H9 (cell line): ENCODE measurements around the gene DEFB126. TPM values are rescaled to one million over a fixed set of nuclear protein-coding genes. Genes with fewer than 3 reads are reported as not detected.

Experiments
- DNase-seq: peaks from one replicate; pipeline ENCODE4 v3.0.0-alpha.2; 2017
- H2AFZ ChIP-seq: one replicate; pipeline ENCODE4 v1.6.1; 2013; ENCODE audit warnings: mild to moderate bottlenecking, low read length, control low read depth, moderate library complexity
- H2AK5ac ChIP-seq: 2 replicates; pipeline ENCODE4 v1.6.1; 2013; ENCODE audit warnings: low read length, control low read depth, mixed read lengths; ENCODE audit not compliant: insufficient read length
- H2BK120ac ChIP-seq: one replicate; pipeline ENCODE4 v1.6.1; 2013; ENCODE audit warnings: low read depth, mild to moderate bottlenecking, low read length, control low read depth, inconsistent platforms; ENCODE audit not compliant: poor library complexity, severe bottlenecking
- H2BK12ac ChIP-seq: 2 replicates; pipeline ENCODE4 v1.6.1; 2013; ENCODE audit warnings: low read length, control low read depth, mixed read lengths, low read depth; ENCODE audit not compliant: insufficient read length
- H2BK15ac ChIP-seq: 2 replicates; pipeline ENCODE4 v1.6.1; 2013; ENCODE audit warnings: low read depth, low read length, control low read depth
- H2BK20ac ChIP-seq: one replicate; pipeline ENCODE4 v1.6.1; 2013; ENCODE audit warnings: low read depth, mild to moderate bottlenecking, low read length, control low read depth, inconsistent platforms; ENCODE audit not compliant: poor library complexity, severe bottlenecking
- H2BK5ac ChIP-seq: 2 replicates; pipeline ENCODE4 v1.6.1; 2013; ENCODE audit warnings: low read length, control low read depth, mixed read lengths; ENCODE audit not compliant: insufficient read length
- H3K14ac ChIP-seq: 2 replicates; pipeline ENCODE4 v1.6.1; 2013; ENCODE audit warnings: low read length, control low read depth; ENCODE audit not compliant: insufficient read depth
- H3K18ac ChIP-seq: 2 replicates; pipeline ENCODE4 v1.6.1; 2013; ENCODE audit warnings: low read depth, mild to moderate bottlenecking, mixed read lengths, low read length, control low read depth; ENCODE audit not compliant: insufficient read length
- H3K23ac ChIP-seq: 2 replicates; pipeline ENCODE4 v1.6.1; 2013; ENCODE audit warnings: low read length, control low read depth, mixed read lengths, low read depth; ENCODE audit not compliant: insufficient read length
- H3K23me2 ChIP-seq: 2 replicates; pipeline ENCODE4 v1.6.1; 2013; ENCODE audit warnings: low read depth, mild to moderate bottlenecking, mixed read lengths, low read length, control low read depth; ENCODE audit not compliant: insufficient read length, poor library complexity, severe bottlenecking
- H3K27ac ChIP-seq: 2 replicates; pipeline ENCODE4 v1.5.1; 2013; ENCODE audit warnings: low read length, control low read depth, mixed read lengths, low read depth; ENCODE audit not compliant: insufficient read length
- H3K27me3 ChIP-seq: 2 replicates; pipeline ENCODE4 v1.6.1; 2013; ENCODE audit warnings: low read length, control low read depth, inconsistent platforms; ENCODE audit not compliant: insufficient read depth
- H3K4ac ChIP-seq: 2 replicates; pipeline ENCODE4 v1.6.1; 2013; ENCODE audit warnings: low read depth, mild to moderate bottlenecking, control low read depth, inconsistent platforms, low read length, moderate library complexity
- H3K4me1 ChIP-seq: 2 replicates; pipeline ENCODE4 v1.6.1; 2013; ENCODE audit warnings: low read length, control low read depth, inconsistent platforms; ENCODE audit not compliant: insufficient read depth
- H3K4me2 ChIP-seq: 2 replicates; pipeline ENCODE4 v1.6.1; 2013; ENCODE audit warnings: low read length, control low read depth, mixed read lengths; ENCODE audit not compliant: insufficient read length, insufficient read depth
- H3K56ac ChIP-seq: 2 replicates; pipeline ENCODE4 v1.6.1; 2013; ENCODE audit warnings: low read depth, mild to moderate bottlenecking, mixed read lengths, low read length, control low read depth; ENCODE audit not compliant: insufficient read length
- H3K79me1 ChIP-seq: 2 replicates; pipeline ENCODE4 v1.6.1; 2013; ENCODE audit warnings: low read depth, mild to moderate bottlenecking, moderate library complexity, low read length, control low read depth, inconsistent platforms; ENCODE audit not compliant: insufficient read depth, poor library complexity, severe bottlenecking
- H3K79me2 ChIP-seq: 2 replicates; pipeline ENCODE4 v1.6.1; 2013; ENCODE audit warnings: low read length, control low read depth, inconsistent platforms; ENCODE audit not compliant: insufficient read depth
- H3K9ac ChIP-seq: 2 replicates; pipeline ENCODE4 v1.6.1; 2013; ENCODE audit warnings: low read length, control low read depth, mixed read lengths; ENCODE audit not compliant: insufficient read length; ENCODE audit errors: extremely low read depth
- H3K9me3 ChIP-seq: one replicate; pipeline ENCODE4 v1.6.1; 2013; ENCODE audit warnings: low read depth, low read length, inconsistent platforms; ENCODE audit not compliant: control insufficient read depth
- H3T11ph ChIP-seq: one replicate; pipeline ENCODE4 v1.6.1; 2013; ENCODE audit warnings: mild to moderate bottlenecking, low read length, control low read depth, inconsistent platforms
- H4K20me1 ChIP-seq: one replicate; pipeline ENCODE4 v1.6.1; 2013; ENCODE audit not compliant: control insufficient read depth, insufficient read length, insufficient read depth
- H4K5ac ChIP-seq: 2 replicates; pipeline ENCODE4 v1.6.1; 2013; ENCODE audit warnings: low read depth, mild to moderate bottlenecking, mixed read lengths, low read length, control low read depth; ENCODE audit not compliant: insufficient read length
- H4K8ac ChIP-seq: replicated peaks from 2 replicates; pipeline ENCODE4 v1.6.1; 2013; ENCODE audit warnings: low read length, control low read depth, mixed read lengths, low read depth; ENCODE audit not compliant: insufficient read length
- H4K91ac ChIP-seq: 2 replicates; pipeline ENCODE4 v1.6.1; 2013; ENCODE audit warnings: low read depth, mild to moderate bottlenecking, moderate library complexity, mixed read lengths, low read length, control low read depth; ENCODE audit not compliant: insufficient read length
- H3K27ac Mint-ChIP-seq, 3 experiments: 2 replicates in 2 of 3; 3 replicates in 1 of 3; pipeline ENCODE4 v1.8.0; 2020 to 2021; ENCODE audit warnings: mixed read lengths in 3 of 3, mild to moderate bottlenecking in 1 of 3, moderate library complexity in 1 of 3
- H3K27me3 Mint-ChIP-seq: 2 replicates; pipeline ENCODE4 v1.8.0; 2021; ENCODE audit warnings: low read depth, mild to moderate bottlenecking, moderate library complexity, mixed read lengths
- H3K36me3 Mint-ChIP-seq, 3 experiments: 2 replicates in 2 of 3; 3 replicates in 1 of 3; pipeline ENCODE4 v1.8.0; 2020 to 2021; ENCODE audit warnings: low read depth in 3 of 3, mixed read lengths in 3 of 3; ENCODE audit not compliant: insufficient read depth in 1 of 3
- H3K4me1 Mint-ChIP-seq, 2 experiments: 2 replicates each; pipeline ENCODE4 v1.8.0; 2020; ENCODE audit warnings: mixed read lengths in 2 of 2
- H3K4me3 Mint-ChIP-seq, 2 experiments: 2 replicates in 1 of 2; 3 replicates in 1 of 2; pipeline ENCODE4 v1.8.0; 2020 to 2021; ENCODE audit warnings: mild to moderate bottlenecking in 2 of 2, mixed read lengths in 2 of 2, moderate library complexity in 1 of 2
- H3K9me3 Mint-ChIP-seq, 2 experiments: 2 replicates in 1 of 2; 3 replicates in 1 of 2; pipeline ENCODE4 v1.8.0; 2020; ENCODE audit warnings: mild to moderate bottlenecking in 2 of 2, mixed read lengths in 2 of 2, moderate library complexity in 1 of 2
- CTCF ChIP-seq: fragments of 200-600 bp; sonication (generic); conservative IDR thresholded peaks from 3 replicates; pipeline ENCODE4 v1.8.0; 2021; ENCODE audit warnings: antibody characterized with exemption, mild to moderate bottlenecking
- WGBS: extraction: QIAGEN DNeasy Blood & Tissue Kit; methylation state at CpG from one replicate; pipeline ENCODE4 v1.1.7; 2013; ENCODE audit warnings: missing lambda C conversion rate, low lambda C conversion rate, mixed read lengths; ENCODE audit not compliant: insufficient read length; ENCODE audit errors: extremely low coverage; 5-methylcytosine and 5-hydroxymethylcytosine counted together
- long read RNA-seq: library from polyadenylated mRNA; unstranded; transcript quantifications from one replicate; pipeline ENCODE4 v2.0.0, GENCODE V29; 2020
- total RNA-seq: library from RNA; stranded (reverse); gene quantifications from 2 replicates; pipeline ENCODE4 v1.2.1, GENCODE V29; 2021

DEFB126 gene
- total RNA-seq: not detected in 2 replicates
- long read RNA-seq: 0 reads

- Histone ChIP-seq H2BK120ac (no peak within 1 kb of the TSS), H3K9me3 (peaks cover 31% of the 10 kb centered on the region), H3K18ac (no peak within 1 kb of the TSS), H2BK12ac (no peak within 1 kb of the TSS), H3K79me2 (no peaks in the 10 kb centered on the region), H3K27ac (no peak within 1 kb of the TSS), H3K4ac (no peak within 1 kb of the TSS), H3K27me3 (no peaks in the 10 kb centered on the region), H3K56ac (no peak within 1 kb of the TSS), H3T11ph (no peak within 1 kb of the TSS), H4K91ac (no peak within 1 kb of the TSS), H3K4me1 (no peaks in the 10 kb centered on the region), H2BK20ac (no peak within 1 kb of the TSS), H3K23ac (no peak within 1 kb of the TSS), H2BK5ac (no peak within 1 kb of the TSS), H2BK15ac (no peak within 1 kb of the TSS), H3K23me2 (no peaks in the 10 kb centered on the region), H4K20me1 (no peaks in the 10 kb centered on the region), H3K14ac (no peak within 1 kb of the TSS), H3K79me1 (no peaks in the 10 kb centered on the region), H4K8ac (no peak within 1 kb of the TSS), H2AK5ac (no peak within 1 kb of the TSS), H4K5ac (no peak within 1 kb of the TSS), H3K4me2 (no peak within 1 kb of the TSS), H3K9ac (no peak within 1 kb of the TSS), H2AFZ (no peak within 1 kb of the TSS)
- peaks cover under 1 to 80% of the 10 kb centered on the region in 2 experiments; a peak in 4 of 5 replicates for H3K9me3 Mint-ChIP-seq
- H3K27ac Mint-ChIP-seq: no peak within 1 kb of the TSS
- peaks cover 35% of the 10 kb centered on the region for H3K27me3 Mint-ChIP-seq
- no peak within 1 kb of the TSS for H3K4me3 Mint-ChIP-seq
- no peak for TF ChIP-seq CTCF
- H3K36me3 Mint-ChIP-seq: peaks cover 0 to 4% (median 2%) of the 10 kb centered on the region in 3 experiments; a peak in 3 of 7 replicates
- H3K4me1 Mint-ChIP-seq: peaks cover 0 to 10% of the 10 kb centered on the region in 2 experiments; a peak in 2 of 4 replicates
- no peak for DNase-seq
- WGBS: no CpG with 5 or more reads among the region's 1 CpG
Observed at GRCh38 chr20:142290-142689, at the start of gene DEFB126. Gene DEFB126 (plus strand): TSS chr20:142590. CDS start chr20:142629, 39 bp downstream.
